GM12874 (cell line): ENCODE measurements around the gene SMIM33.

ENCODE experiments used
- CTCF ChIP-seq: IDR thresholded peaks from 2 replicates; pipeline ENCODE4 v1.5.1; 2011; ENCODE audit warnings: low read depth, mild to moderate bottlenecking, control low read depth, low read length, moderate library complexity; ENCODE audit not compliant: insufficient read depth

The SMIM33 gene

GRCh38 chr5:139451878-139452660, 18.7 kb upstream of the SMIM33 start:
- no peak for TF ChIP-seq CTCF

- no peak for TF ChIP-seq CTCF
These were observed 16.9 kb upstream of the SMIM33 start for GRCh38 chr5:139453683-139454567.

- no peak for TF ChIP-seq CTCF
These were observed 16.1 kb upstream of the SMIM33 start for GRCh38 chr5:139454568-139455290.

- no peak for TF ChIP-seq CTCF
These were observed 14.0 kb upstream of the SMIM33 start for GRCh38 chr5:139456776-139457175.

GRCh38 chr5:139457241-139457640, 13.6 kb upstream of the SMIM33 start:
- no peak for TF ChIP-seq CTCF

- no peak for TF ChIP-seq CTCF
These were observed 13.0 kb upstream of the SMIM33 start for GRCh38 chr5:139457653-139458306.
